PC-9 (cell line): Measurements from ENCODE around the gene EEPD1. TPM values are rescaled to one million over a fixed set of nuclear protein-coding genes. Genes with fewer than 3 reads are reported as not detected.

ENCODE experiments used
- BruUV-seq: library from RNA; stranded (reverse); fragments of 400-500 nt; replicated peaks from 2 replicates; lab custom pipeline; 2021; lab: Mats Ljungman, UMichigan
- CTCF ChIA-PET: fragments of 300-600 bp; sonication (Branson Sonifier 250); formaldehyde crosslinking; loops from one replicate; lab custom pipeline; 2022; ENCODE audit warnings: antibody characterized with exemption; lab: Charles Lee
- POLR2A ChIA-PET: fragments of 300-600 bp; sonication (Branson Sonifier 250); formaldehyde crosslinking; loops from one replicate; lab custom pipeline; 2022; ENCODE audit warnings: antibody characterized with exemption; ENCODE audit not compliant: unreplicated experiment; lab: Charles Lee
- DNase-seq, 2 experiments: peaks; one replicate each; pipeline versions ENCODE4 v3.0.0 to v3.0.0-alpha.2; 2015 to 2022; ENCODE audit warnings: mixed read lengths in 1 of 2
- H2AFZ ChIP-seq: fragments of 200-600 bp; sonication (generic); 2 replicates; pipeline ENCODE4 v1.8.1; 2017; ENCODE audit warnings: antibody characterized with exemption
- H3F3A ChIP-seq: fragments of 200-600 bp; sonication (generic); 2 replicates; pipeline ENCODE4 v1.8.1; 2017; ENCODE audit warnings: antibody characterized with exemption, mild to moderate bottlenecking, low read depth; ENCODE audit not compliant: insufficient read depth
- H3K27ac ChIP-seq: fragments of 200-600 bp; sonication (generic); 2 replicates; pipeline ENCODE4 v1.6.1; 2016; ENCODE audit warnings: mixed run types
- H3K27me3 ChIP-seq: fragments of 200-600 bp; sonication (generic); 2 replicates; pipeline ENCODE4 v1.6.1; 2016; ENCODE audit warnings: low read depth, mixed run types; ENCODE audit not compliant: insufficient read depth
- H3K36me3 ChIP-seq: fragments of 200-600 bp; sonication (generic); 2 replicates; pipeline ENCODE4 v1.6.1; 2016; ENCODE audit warnings: low read depth, mixed run types
- H3K4me1 ChIP-seq: fragments of 200-600 bp; sonication (generic); replicated peaks from 2 replicates; pipeline ENCODE4 v1.6.1; 2016; ENCODE audit warnings: mixed run types; ENCODE audit not compliant: insufficient read depth
- H3K4me2 ChIP-seq: fragments of 200-600 bp; sonication (generic); 2 replicates; pipeline ENCODE4 v1.6.1; 2017; ENCODE audit warnings: mixed run types
- H3K4me3 ChIP-seq: fragments of 200-600 bp; sonication (generic); 2 replicates; pipeline ENCODE4 v1.6.1; 2016; ENCODE audit warnings: mixed run types
- H3K79me2 ChIP-seq: fragments of 200-600 bp; sonication (generic); 2 replicates; pipeline ENCODE4 v1.6.1; 2017; ENCODE audit warnings: low read depth, mixed run types
- H3K9me2 ChIP-seq: fragments of 200-600 bp; sonication (generic); 2 replicates; pipeline ENCODE4 v1.8.1; 2017; ENCODE audit warnings: mild to moderate bottlenecking; ENCODE audit not compliant: insufficient read depth
- H3K9me3 ChIP-seq: fragments of 200-600 bp; sonication (generic); 2 replicates; pipeline ENCODE4 v1.8.1; 2016; ENCODE audit warnings: low read depth; ENCODE audit not compliant: insufficient read depth
- H4K20me1 ChIP-seq: fragments of 200-600 bp; sonication (generic); 2 replicates; pipeline ENCODE4 v1.8.1; 2017; ENCODE audit not compliant: insufficient read depth
- CTCF ChIP-seq: fragments of 200-600 bp; sonication (generic); conservative IDR thresholded peaks from 2 replicates; pipeline ENCODE4 v1.6.1; 2017; ENCODE audit warnings: mixed run types, antibody characterized with exemption, mild to moderate bottlenecking, moderate library complexity
- EZH2 ChIP-seq: fragments of 200-600 bp; sonication (generic); IDR thresholded peaks from 2 replicates; pipeline ENCODE4 v1.8.0; 2017; ENCODE audit warnings: antibody characterized with exemption, low read depth
- intact Hi-C: fragments of 100-400 bp; cut with micrococcal nuclease; formaldehyde crosslinking; loops from one replicate; pipeline ENCODE4 v1.10.0; 2022; ENCODE audit not compliant: unreplicated experiment
- total RNA-seq: library from RNA; stranded (reverse); gene quantifications from 2 replicates; pipeline ENCODE4 v1.2.3, GENCODE V29; 2021

EEPD1 gene
- total RNA-seq, 1 experiment from 2014 or later, result 6.0 TPM

DNA sequence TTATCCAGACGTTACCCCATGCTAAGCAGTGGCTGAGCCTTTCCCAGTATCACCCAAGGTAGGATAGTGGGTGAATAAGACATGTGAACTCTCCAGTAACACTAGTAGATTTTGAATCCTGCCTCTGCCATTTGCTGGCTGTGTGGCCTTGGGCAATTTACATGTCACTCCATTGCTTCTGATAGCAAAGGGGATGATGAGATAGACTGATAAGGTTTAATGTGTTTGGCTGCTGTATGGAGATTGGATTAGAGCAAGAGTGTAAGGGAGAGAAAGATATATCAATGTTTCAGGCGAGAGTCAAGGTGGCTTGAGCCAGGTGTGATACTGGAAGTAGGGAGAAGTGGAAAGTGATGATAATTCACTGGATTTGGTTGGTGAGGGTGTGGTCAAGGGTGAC, 40.1 kb upstream of the EEPD1 start:
- DNase-seq, result peak in 1 of 2 experiments; percentile 34
- no peaks in the 10 kb centered on the region for H3K79me2 ChIP-seq
- no peaks in the 10 kb centered on the region for H3K9me2 ChIP-seq
- peaks cover 54% of the 10 kb centered on the region for H3F3A ChIP-seq
- H3K4me2 ChIP-seq, result no peak overlapping the region
- CTCF ChIA-PET, result no interaction called here
- no peaks in the 10 kb centered on the region for H3K27me3 ChIP-seq
- H3K36me3 ChIP-seq, result no peaks in the 10 kb centered on the region
- TF ChIP-seq EZH2, result no peak
- TF ChIP-seq CTCF, result no peak
- H2AFZ ChIP-seq, result no peak overlapping the region
- no peak overlapping the region for H3K4me3 ChIP-seq
- POLR2A ChIA-PET, result no interaction called here
- H3K27ac ChIP-seq, result no peak overlapping the region
- no TSS peak for BruUV-seq
- peaks cover 68% of the 10 kb centered on the region for H3K4me1 ChIP-seq
- H3K9me3 ChIP-seq, result no peaks in the 10 kb centered on the region
- no peaks in the 10 kb centered on the region for H4K20me1 ChIP-seq
- intact Hi-C loops, result no loop called here

DNA sequence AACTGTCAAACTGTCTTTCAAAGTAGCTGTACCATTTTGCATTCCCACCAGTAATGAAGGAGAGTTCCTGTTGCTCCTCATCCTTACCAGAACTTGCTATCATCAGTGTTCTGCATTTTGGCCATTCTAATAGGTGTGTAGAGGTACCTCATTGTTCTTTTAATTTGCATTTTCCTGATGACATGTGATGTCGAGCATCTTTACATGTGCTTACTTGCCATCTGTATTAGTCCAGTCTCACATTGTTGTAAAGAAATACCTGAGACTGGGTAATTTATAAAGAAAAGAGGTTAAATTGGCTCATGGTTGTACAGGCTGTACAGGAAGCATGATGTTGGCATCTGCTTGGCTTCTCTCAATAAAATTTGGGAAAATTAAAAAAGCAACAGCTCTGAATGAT, 38.7 kb upstream of the EEPD1 start:
- intact Hi-C loops, result loop anchor here (2.0 kb wide), 3 partner anchors 38 to 128 kb away; partner anchors contain the start of gene EEPD1
- no TSS peak for BruUV-seq

GRCh38 chr7:36115448-36116321, 37.4 kb upstream of the EEPD1 start:
- H2AFZ ChIP-seq, result no peak overlapping the region
- intact Hi-C loops, result loop anchor here (2.0 kb wide), 3 partner anchors 37 to 129 kb away; partner anchors contain the start of gene EEPD1
- peak overlapping the region; percentile 63 for H3K4me2 ChIP-seq
- TF ChIP-seq CTCF, result no peak
- TF ChIP-seq EZH2, result no peak
- H3K4me1 ChIP-seq, result peaks cover 67% of the 10 kb centered on the region
- H4K20me1 ChIP-seq, result no peaks in the 10 kb centered on the region
- no peaks in the 10 kb centered on the region for H3K9me3 ChIP-seq
- peaks cover 56% of the 10 kb centered on the region for H3F3A ChIP-seq
- H3K9me2 ChIP-seq, result no peaks in the 10 kb centered on the region
- peak overlapping the region; percentile 86 for H3K27ac ChIP-seq
- H3K79me2 ChIP-seq, result no peaks in the 10 kb centered on the region
- H3K4me3 ChIP-seq, result peak overlapping the region; percentile 2; the same call in 1 of the 2 replicates
- DNase-seq, result peak; percentile 93 to 97
- no peaks in the 10 kb centered on the region for H3K36me3 ChIP-seq
- ChIA-PET CTCF (interaction anchor here (0.5 to 1.2 kb wide), 5 partner anchors 9 to 166 kb away, joined by 3 to 20 read pairs (median 3); no protein-coding TSS in a partner anchor), POLR2A (interaction anchor here (0.5 to 0.6 kb wide), 2 partner anchors 78 to 407 kb away, joined by 3 to 7 read pairs; no protein-coding TSS in a partner anchor)
- BruUV-seq, result no TSS peak
- no peaks in the 10 kb centered on the region for H3K27me3 ChIP-seq

More for the DNA sequence above, 38.7 kb upstream of the EEPD1 start:
- Histone ChIP-seq H3K27ac (no peak overlapping the region), H3K27me3 (no peaks in the 10 kb centered on the region), H3K9me2 (no peaks in the 10 kb centered on the region), H4K20me1 (no peaks in the 10 kb centered on the region), H3F3A (peaks cover 56% of the 10 kb centered on the region), H3K79me2 (no peaks in the 10 kb centered on the region), H3K4me1 (peaks cover 68% of the 10 kb centered on the region), H3K36me3 (no peaks in the 10 kb centered on the region), H3K9me3 (no peaks in the 10 kb centered on the region), H2AFZ (no peak overlapping the region), H3K4me2 (no peak overlapping the region), H3K4me3 (no peak overlapping the region)
- ChIA-PET POLR2A (no interaction called here), CTCF (no interaction called here)
- DNase-seq, result peak in 1 of 2 experiments; percentile 25
- TF ChIP-seq CTCF, result no peak
- TF ChIP-seq EZH2, result no peak
